Gastroesophageal sphincter (tissue), 3 donors: ENCODE measurements around the gene AKT3.

Experiments used
- POLR2A ChIP-seq, 2 donors: fragments of 450-650 bp; IDR thresholded peaks; one replicate each; pipeline ENCODE4 v1.6.1; 2017; ENCODE audit warnings: antibody characterized with exemption in 2 of 2, mild to moderate bottlenecking in 2 of 2, moderate library complexity in 1 of 2
- POLR2AphosphoS5 ChIP-seq: sonication (generic); formaldehyde crosslinking; IDR thresholded peaks from one replicate; pipeline ENCODE4 v1.6.1; 2017; ENCODE audit warnings: antibody characterized with exemption
- TF ChIP-seq, protein P1 (sequence below), 4 experiments: fragments of 200-600 bp in 2 of 4; fragments of 450-650 bp in 2 of 4; sonication (generic) in 1 of 4; IDR thresholded peaks; one replicate each; pipeline ENCODE4 v1.5.1; 2017 to 2019; ENCODE audit warnings: antibody characterized with exemption in 4 of 4, mild to moderate bottlenecking in 2 of 4, moderate library complexity in 2 of 4

DNA sequence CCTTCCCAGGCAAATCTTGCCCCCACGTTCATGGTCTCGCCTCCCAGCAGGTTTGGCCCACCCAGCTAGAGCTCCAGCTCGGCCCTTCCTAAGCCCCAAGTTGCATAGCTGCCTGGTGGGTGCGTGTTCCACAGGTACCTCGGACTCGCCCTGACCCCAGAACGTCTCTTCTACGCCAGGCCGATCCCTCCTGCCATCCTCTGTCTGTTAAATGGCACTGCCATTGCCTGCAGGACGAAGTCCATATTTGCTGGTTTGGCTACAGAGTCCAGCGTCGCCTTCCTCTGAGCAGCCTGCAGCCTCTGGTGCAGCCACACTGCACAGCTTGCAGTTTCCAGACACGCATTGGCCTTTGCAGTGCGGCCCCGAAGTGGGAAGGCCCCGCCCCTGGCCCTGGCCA lies 366.1 kb downstream of the AKT3 start:
- TF ChIP-seq, protein P1, sequence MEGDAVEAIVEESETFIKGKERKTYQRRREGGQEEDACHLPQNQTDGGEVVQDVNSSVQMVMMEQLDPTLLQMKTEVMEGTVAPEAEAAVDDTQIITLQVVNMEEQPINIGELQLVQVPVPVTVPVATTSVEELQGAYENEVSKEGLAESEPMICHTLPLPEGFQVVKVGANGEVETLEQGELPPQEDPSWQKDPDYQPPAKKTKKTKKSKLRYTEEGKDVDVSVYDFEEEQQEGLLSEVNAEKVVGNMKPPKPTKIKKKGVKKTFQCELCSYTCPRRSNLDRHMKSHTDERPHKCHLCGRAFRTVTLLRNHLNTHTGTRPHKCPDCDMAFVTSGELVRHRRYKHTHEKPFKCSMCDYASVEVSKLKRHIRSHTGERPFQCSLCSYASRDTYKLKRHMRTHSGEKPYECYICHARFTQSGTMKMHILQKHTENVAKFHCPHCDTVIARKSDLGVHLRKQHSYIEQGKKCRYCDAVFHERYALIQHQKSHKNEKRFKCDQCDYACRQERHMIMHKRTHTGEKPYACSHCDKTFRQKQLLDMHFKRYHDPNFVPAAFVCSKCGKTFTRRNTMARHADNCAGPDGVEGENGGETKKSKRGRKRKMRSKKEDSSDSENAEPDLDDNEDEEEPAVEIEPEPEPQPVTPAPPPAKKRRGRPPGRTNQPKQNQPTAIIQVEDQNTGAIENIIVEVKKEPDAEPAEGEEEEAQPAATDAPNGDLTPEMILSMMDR (IDR thresholded peaks at IDR 0.05), result no peak
- TF ChIP-seq POLR2A (IDR thresholded peaks at IDR 0.05) (no peak), POLR2AphosphoS5 (no peak)
